ENCODE results near the gene MYL4. TPM values are rescaled to one million over a fixed set of nuclear protein-coding genes. Genes with fewer than 3 reads are reported as not detected.
"Not testable (repeated sequence)": the region's sequence is repeated elsewhere in the genome, so short reads cannot be mapped to it uniquely, and the experiment has no call there.

The MYL4 gene
- total RNA-seq, 1 donor from 2014 or later = 2.2 TPM

GRCh38 chr17:47170710-47171109, 38.4 kb upstream of the MYL4 start:
- peaks cover 10% of the 10 kb centered on the region for H3K4me1 Mint-ChIP-seq (ENCODE audit: unreplicated experiment)
- peaks cover 13% of the 10 kb centered on the region for H3K36me3 Mint-ChIP-seq (ENCODE audit: low read depth, unreplicated experiment)
- H3K27ac Mint-ChIP-seq (ENCODE audit: unreplicated experiment) = no peak overlapping the region
- TF ChIP-seq CTCF (IDR thresholded peaks at IDR 0.05; ENCODE audit: unreplicated experiment) = no peak
- DNase-seq (ENCODE audit: low spot score) = no peak
- H3K9me3 Mint-ChIP-seq (ENCODE audit: unreplicated experiment) = no peaks in the 10 kb centered on the region
- H3K4me3 Mint-ChIP-seq (ENCODE audit: unreplicated experiment) = no peak overlapping the region
- H3K27me3 Mint-ChIP-seq (ENCODE audit: unreplicated experiment) = peaks cover 3% of the 10 kb centered on the region

GRCh38 chr17:47172696-47173565, 36.2 kb upstream of the MYL4 start:
- TF ChIP-seq CTCF (IDR thresholded peaks at IDR 0.05; ENCODE audit: unreplicated experiment) = no peak
- Mint-ChIP-seq H3K9me3 (ENCODE audit: unreplicated experiment) (no peaks in the 10 kb centered on the region), H3K4me3 (ENCODE audit: unreplicated experiment) (no peak overlapping the region), H3K27me3 (ENCODE audit: unreplicated experiment) (peaks cover 3% of the 10 kb centered on the region), H3K4me1 (ENCODE audit: unreplicated experiment) (peaks cover 10% of the 10 kb centered on the region), H3K36me3 (ENCODE audit: low read depth, unreplicated experiment) (peaks cover 25% of the 10 kb centered on the region), H3K27ac (ENCODE audit: unreplicated experiment) (no peak overlapping the region)
- no peak for DNase-seq (ENCODE audit: low spot score)

- H3K9me3 Mint-ChIP-seq (ENCODE audit: unreplicated experiment); DNase-seq (ENCODE audit: low spot score); H3K27ac Mint-ChIP-seq (ENCODE audit: unreplicated experiment); H3K27me3 Mint-ChIP-seq (ENCODE audit: unreplicated experiment): not testable (repeated sequence)
- H3K4me1 Mint-ChIP-seq (ENCODE audit: unreplicated experiment) = peaks cover 10% of the 10 kb centered on the region
- H3K36me3 Mint-ChIP-seq (ENCODE audit: low read depth, unreplicated experiment) = peaks cover 23% of the 10 kb centered on the region
- H3K4me3 Mint-ChIP-seq (ENCODE audit: unreplicated experiment) = peak overlapping the region; percentile 70
Measured at GRCh38 chr17:47174823-47175222, 34.3 kb upstream of the MYL4 start.

GRCh38 chr17:47176389-47176826, 32.7 kb upstream of the MYL4 start:
- Mint-ChIP-seq H3K4me1 (ENCODE audit: unreplicated experiment) (peaks cover 14% of the 10 kb centered on the region), H3K36me3 (ENCODE audit: low read depth, unreplicated experiment) (peaks cover 28% of the 10 kb centered on the region), H3K9me3 (ENCODE audit: unreplicated experiment) (no peaks in the 10 kb centered on the region), H3K27ac (ENCODE audit: unreplicated experiment) (no peak overlapping the region), H3K27me3 (ENCODE audit: unreplicated experiment) (peaks cover 3% of the 10 kb centered on the region), H3K4me3 (ENCODE audit: unreplicated experiment) (no peak overlapping the region)
- no peak for DNase-seq (ENCODE audit: low spot score)
- TF ChIP-seq CTCF (IDR thresholded peaks at IDR 0.05; ENCODE audit: unreplicated experiment) = no peak

- no peaks in the 10 kb centered on the region for H3K9me3 Mint-ChIP-seq (ENCODE audit: unreplicated experiment)
- DNase-seq (ENCODE audit: low spot score) = no peak
- peaks cover 14% of the 10 kb centered on the region for H3K4me1 Mint-ChIP-seq (ENCODE audit: unreplicated experiment)
- H3K4me3 Mint-ChIP-seq (ENCODE audit: unreplicated experiment) = no peak overlapping the region
- no peak for TF ChIP-seq CTCF (IDR thresholded peaks at IDR 0.05; ENCODE audit: unreplicated experiment)
- peaks cover 28% of the 10 kb centered on the region for H3K36me3 Mint-ChIP-seq (ENCODE audit: low read depth, unreplicated experiment)
- no peak overlapping the region for H3K27ac Mint-ChIP-seq (ENCODE audit: unreplicated experiment)
- peaks cover 3% of the 10 kb centered on the region for H3K27me3 Mint-ChIP-seq (ENCODE audit: unreplicated experiment)
Measured at GRCh38 chr17:47177261-47177660, 31.9 kb upstream of the MYL4 start.
